Aorta (tissue), 5 donors: ENCODE data around the gene CR1. TPM values are rescaled to one million over a fixed set of nuclear protein-coding genes. Genes with fewer than 3 reads are reported as not detected.
"Not testable (repeated sequence)": the region's sequence is repeated elsewhere in the genome, so short reads cannot be mapped to it uniquely, and the experiment has no call there.

Experiments
- ATAC-seq: fragments of 200-7000 bp; cut with Tn5 transposase; one replicate; pipeline ENCODE4 v1.9.1; 2022; ENCODE audit warnings: moderate library complexity; ENCODE audit not compliant: low FRiP score
- DNase-seq, 2 donors: peaks; one replicate each; pipeline ENCODE4 v3.0.0-alpha.2; 2020
- H3K27ac ChIP-seq, 2 donors: one replicate each; pipeline ENCODE4 v1.5.1; 2013; ENCODE audit warnings: low read length in 2 of 2, mild to moderate bottlenecking in 2 of 2, moderate library complexity in 2 of 2, control low read depth in 1 of 2, inconsistent platforms in 1 of 2, low read depth in 1 of 2
- H3K27me3 ChIP-seq, 2 donors: one replicate each; pipeline ENCODE4 v1.6.1; 2013; ENCODE audit warnings: control low read depth in 1 of 2, low read length in 1 of 2, mild to moderate bottlenecking in 1 of 2, moderate library complexity in 1 of 2; ENCODE audit not compliant: insufficient read depth in 2 of 2, control insufficient read depth in 1 of 2
- H3K36me3 ChIP-seq, 2 donors: one replicate each; pipeline ENCODE4 v1.6.1; 2013; ENCODE audit warnings: control low read depth in 1 of 2, low read length in 1 of 2, mild to moderate bottlenecking in 1 of 2; ENCODE audit not compliant: insufficient read depth in 2 of 2, control insufficient read depth in 1 of 2
- H3K4me1 ChIP-seq, 2 donors: one replicate each; pipeline ENCODE4 v1.6.1; 2013; ENCODE audit warnings: low read length in 2 of 2, control low read depth in 1 of 2, mild to moderate bottlenecking in 1 of 2, moderate library complexity in 1 of 2; ENCODE audit not compliant: insufficient read depth in 2 of 2, control insufficient read depth in 1 of 2
- H3K4me3 ChIP-seq, 2 donors: one replicate each; pipeline ENCODE4 v1.5.1; 2013; ENCODE audit warnings: low read length in 2 of 2, control low read depth in 1 of 2, mild to moderate bottlenecking in 1 of 2
- H3K9me3 ChIP-seq: one replicate; pipeline ENCODE4 v1.6.1; 2013; ENCODE audit warnings: mild to moderate bottlenecking, low read length; ENCODE audit not compliant: control insufficient read depth
- WGBS, 2 donors: extraction: QIAGEN DNeasy Blood & Tissue Kit; methylation state at CpG; one replicate each; pipeline ENCODE4 v1.1.7; 2013; 5-methylcytosine and 5-hydroxymethylcytosine counted together
- intact Hi-C, 2 donors: fragments of 100-400 bp; cut with DNase I; formaldehyde crosslinking; loops; one replicate each; pipeline versions ENCODE4 v1.14.2 to v1.15.0; 2022
- polyA plus RNA-seq, 2 donors: library from polyadenylated mRNA; stranded (reverse); fragments of 200-250 nt; gene quantifications; one replicate each; pipeline ENCODE4 v1.2.3, GENCODE V29; 2013
- total RNA-seq, 2 donors: library from RNA; stranded (reverse); fragmentation: NEBNext Ultra II Directional; extraction: Animal tissue kit (Norgen Biotek cat#: 25700); gene quantifications; one replicate each; pipeline ENCODE4 v1.2.1, GENCODE V29; 2021
- donor health status: healthy with polysubstance abuse.
- donor health status: Bipolar disorder and iron deficiency.
- donor health status: DM: no; HTN: no; CAD: no.
- donor health status: DM: no; HTN: no; CAD: no.
- donor health status: DM: yes; HTN: yes; CAD: no.

The CR1 gene
- total and polyA plus RNA-seq, 4 donors: 0.23 to 58.5 (median 5.7) TPM

DNA sequence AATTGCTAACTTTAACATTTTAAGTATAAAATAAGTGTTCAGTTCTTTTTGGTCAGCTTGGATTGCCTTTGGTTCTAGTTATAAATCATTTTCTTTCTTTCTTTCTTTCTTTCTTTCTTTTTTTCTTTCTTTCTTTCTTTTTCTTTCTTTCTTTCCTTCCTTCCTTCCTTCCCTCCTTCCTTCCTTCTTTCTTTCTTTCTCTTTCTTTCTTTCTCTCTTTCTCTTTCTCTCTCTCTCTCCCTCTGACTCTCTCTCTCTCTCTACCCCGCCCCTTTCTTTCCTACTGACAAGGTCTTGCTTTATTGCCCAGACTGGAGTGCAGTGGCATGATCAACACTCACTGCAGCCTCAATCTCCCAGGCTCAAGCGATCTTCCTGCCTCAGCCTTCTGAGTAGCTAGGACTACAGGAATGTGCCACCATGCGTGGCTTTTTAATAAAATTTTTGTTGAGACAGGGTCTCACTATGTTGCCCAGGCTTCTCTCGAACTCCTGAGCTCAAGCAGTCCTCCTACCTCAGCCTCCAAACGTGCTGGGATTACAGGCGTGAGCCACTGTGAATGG lies 187.0 kb downstream of the CR1 start:
- not testable (repeated sequence) for ATAC-seq, DNase-seq
- WGBS, 2 donors: 85% methylated on average over 6 of the region's 6 CpGs

DNA sequence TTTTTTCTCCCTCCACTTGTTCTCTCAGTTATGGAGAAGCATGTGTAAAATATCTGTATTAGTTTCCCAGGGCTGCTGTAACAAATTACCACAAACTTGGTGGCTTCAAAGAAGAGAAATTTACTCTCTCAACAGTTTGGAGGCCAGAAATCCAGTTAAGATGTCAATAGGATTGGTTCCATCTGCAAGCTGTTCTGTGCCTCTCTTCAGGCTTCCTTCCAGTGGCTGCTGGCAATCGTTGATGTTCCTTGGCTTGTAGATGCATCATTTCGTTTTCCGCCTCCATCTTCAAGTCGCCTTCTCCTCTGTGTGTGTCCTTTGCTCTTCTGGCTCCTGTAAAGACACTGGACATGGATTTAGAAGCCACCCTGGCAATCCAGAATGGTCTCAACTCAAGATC lies 194.6 kb downstream of the CR1 start:
- H3K36me3 ChIP-seq, H3K4me1 ChIP-seq, intact Hi-C loops, H3K27ac ChIP-seq, H3K9me3 ChIP-seq, ATAC-seq, DNase-seq, H3K4me3 ChIP-seq, H3K27me3 ChIP-seq: not testable (repeated sequence)
- 81 to 87% methylated on average over 4 of the region's 4 CpGs for WGBS, 2 donors

More for the DNA sequence above, 187.0 kb downstream of the CR1 start:
- H3K4me1 ChIP-seq, H3K9me3 ChIP-seq, H3K27ac ChIP-seq, intact Hi-C loops, H3K27me3 ChIP-seq, H3K36me3 ChIP-seq, H3K4me3 ChIP-seq: not testable (repeated sequence)

DNA sequence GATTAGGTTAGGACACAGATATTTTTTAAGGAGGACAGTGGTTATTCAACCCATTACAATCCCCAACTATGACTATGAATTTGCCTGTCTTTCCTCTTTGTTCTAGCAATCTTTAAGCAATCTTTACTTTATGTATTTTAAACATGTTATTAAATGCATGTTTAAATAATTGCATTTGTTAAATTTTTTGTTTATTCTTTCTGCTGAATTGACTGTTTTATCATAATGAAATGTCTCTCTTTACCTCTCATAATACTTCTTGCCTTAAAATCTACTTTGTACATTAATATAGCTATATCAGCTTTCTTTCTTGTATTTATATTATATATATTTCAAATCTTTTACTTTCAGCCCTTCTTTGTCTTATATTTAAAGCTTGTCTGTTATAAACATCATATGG lies 195.1 kb downstream of the CR1 start:
- Histone ChIP-seq H3K9me3 (no peaks in the 10 kb centered on the region), H3K4me3 (no peak overlapping the region), H3K27ac (no peak overlapping the region), H3K4me1 (no peaks in the 10 kb centered on the region), H3K27me3 (no peaks in the 10 kb centered on the region), H3K36me3 (no peaks in the 10 kb centered on the region)
- intact Hi-C loops: no loop called here
- ATAC-seq (no peak), DNase-seq (no peak)

Other genes starting within 250 kb of the CR1 start
- 10 to 100 TPM; 84.8 to 86.7 TPM for gene CD55, start 174.5 kb upstream of the CR1 start, total RNA-seq
- 10 to 100 TPM; 20.2 to 29.6 TPM for gene CD55, start 174.5 kb upstream of the CR1 start, polyA plus RNA-seq
- under 1 TPM in 1 of 2 donors, not detected in 1; 0.58 TPM for gene CR2, start 41.8 kb upstream of the CR1 start, total RNA-seq
- under 1 TPM; 0.13 to 0.36 TPM for gene CR2, start 41.8 kb upstream of the CR1 start, polyA plus RNA-seq
- gene CR1L, start 149.0 kb downstream of the CR1 start, total RNA-seq: under 1 TPM in 1 of 2 donors, not detected in 1; 0.24 TPM
- not detected for gene CR1L, start 149.0 kb downstream of the CR1 start, polyA plus RNA-seq